Stimulated activated CD4-positive, alpha-beta T cell treated with anti-CD3 and anti-CD28 coated beads, TNF-alpha, amount 100 ng/mL, for 24 hours (primary cell): Measurements from ENCODE around the gene ST3GAL2.
"Not testable (repeated sequence)": the region's sequence is repeated elsewhere in the genome, so short reads cannot be mapped to it uniquely, and the experiment has no call there.

ENCODE experiments used
- DNase-seq, 3 experiments: peaks; one replicate each; pipeline ENCODE4 v3.0.0-alpha.2; 2020; ENCODE audit warnings: low read depth in 3 of 3

ST3GAL2 gene

GRCh38 chr16:70467608-70468007, 28.7 kb upstream of the ST3GAL2 start:
- DNase-seq: no peak

- no peak for DNase-seq
These were observed 28.2 kb upstream of the ST3GAL2 start for GRCh38 chr16:70467113-70467512.

GRCh38 chr16:70466805-70467076, 27.8 kb upstream of the ST3GAL2 start:
- no peak for DNase-seq

GRCh38 chr16:70465999-70466804, 27.3 kb upstream of the ST3GAL2 start:
- no peak for DNase-seq

- no peak for DNase-seq
These were observed 24.3 kb upstream of the ST3GAL2 start for GRCh38 chr16:70463235-70463634.

GRCh38 chr16:70460737-70461261, 21.9 kb upstream of the ST3GAL2 start:
- no peak for DNase-seq

- DNase-seq: no peak
These were observed 18.7 kb upstream of the ST3GAL2 start for GRCh38 chr16:70457446-70458166.

- no peak for DNase-seq
These were observed 17.0 kb upstream of the ST3GAL2 start for GRCh38 chr16:70455910-70456309.

- DNase-seq: peak in 2 of 3 experiments; percentile 39 to 56
These were observed 15.5 kb upstream of the ST3GAL2 start, which contains the start of gene FCSK for GRCh38 chr16:70454222-70455034. TSS of gene FCSK (plus strand) at chr16:70454595. CDS start at chr16:70463191, 8,596 bp downstream.

- DNase-seq: no peak
These were observed 15.0 kb upstream of the ST3GAL2 start for GRCh38 chr16:70453892-70454221.

GRCh38 chr16:70453117-70453891, 14.4 kb upstream of the ST3GAL2 start:
- no peak for DNase-seq

- DNase-seq: not testable (repeated sequence)
These were observed 12.1 kb upstream of the ST3GAL2 start for GRCh38 chr16:70451004-70451340.

- not testable (repeated sequence) for DNase-seq
These were observed 11.5 kb upstream of the ST3GAL2 start for GRCh38 chr16:70450142-70451003.

GRCh38 chr16:70448075-70448474, 9.2 kb upstream of the ST3GAL2 start:
- no peak for DNase-seq

- no peak for DNase-seq
These were observed 5.6 kb upstream of the ST3GAL2 start for GRCh38 chr16:70444249-70445063.

- no peak for DNase-seq
These were observed 3.4 kb upstream of the ST3GAL2 start for GRCh38 chr16:70442344-70442743.

GRCh38 chr16:70441406-70441990, 2.6 kb upstream of the ST3GAL2 start:
- DNase-seq: no peak

- no peak for DNase-seq
These were observed 1.3 kb upstream of the ST3GAL2 start for GRCh38 chr16:70440009-70440692.

- DNase-seq: no peak
These were observed 323 bp downstream of the ST3GAL2 start for GRCh38 chr16:70438585-70438968.
